Gastrocnemius medialis (tissue), 4 donors: Measurements from ENCODE around the gene RASSF8.

Experiments used
- POLR2A ChIP-seq, 2 donors: fragments of 450-650 bp; IDR thresholded peaks; one replicate each; pipeline ENCODE4 v1.6.1; 2017; ENCODE audit warnings: antibody characterized with exemption in 2 of 2, mild to moderate bottlenecking in 2 of 2, moderate library complexity in 2 of 2
- TF ChIP-seq, protein P1 (sequence below), 5 experiments: fragments of 450-650 bp in 3 of 5; fragments of 200-600 bp in 2 of 5; sonication (generic) in 2 of 5; IDR thresholded peaks in 4 of 5; conservative IDR thresholded peaks in 1 of 5; 1 replicate in 4 of 5; 2 replicates in 1 of 5; pipeline ENCODE4 v1.5.1; 2016 to 2019; ENCODE audit warnings: antibody characterized with exemption in 5 of 5, mild to moderate bottlenecking in 3 of 5, moderate library complexity in 3 of 5

GRCh38 chr12:25937096-25937495, 21.4 kb upstream of the RASSF8 start:
- TF ChIP-seq, protein P1, sequence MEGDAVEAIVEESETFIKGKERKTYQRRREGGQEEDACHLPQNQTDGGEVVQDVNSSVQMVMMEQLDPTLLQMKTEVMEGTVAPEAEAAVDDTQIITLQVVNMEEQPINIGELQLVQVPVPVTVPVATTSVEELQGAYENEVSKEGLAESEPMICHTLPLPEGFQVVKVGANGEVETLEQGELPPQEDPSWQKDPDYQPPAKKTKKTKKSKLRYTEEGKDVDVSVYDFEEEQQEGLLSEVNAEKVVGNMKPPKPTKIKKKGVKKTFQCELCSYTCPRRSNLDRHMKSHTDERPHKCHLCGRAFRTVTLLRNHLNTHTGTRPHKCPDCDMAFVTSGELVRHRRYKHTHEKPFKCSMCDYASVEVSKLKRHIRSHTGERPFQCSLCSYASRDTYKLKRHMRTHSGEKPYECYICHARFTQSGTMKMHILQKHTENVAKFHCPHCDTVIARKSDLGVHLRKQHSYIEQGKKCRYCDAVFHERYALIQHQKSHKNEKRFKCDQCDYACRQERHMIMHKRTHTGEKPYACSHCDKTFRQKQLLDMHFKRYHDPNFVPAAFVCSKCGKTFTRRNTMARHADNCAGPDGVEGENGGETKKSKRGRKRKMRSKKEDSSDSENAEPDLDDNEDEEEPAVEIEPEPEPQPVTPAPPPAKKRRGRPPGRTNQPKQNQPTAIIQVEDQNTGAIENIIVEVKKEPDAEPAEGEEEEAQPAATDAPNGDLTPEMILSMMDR (IDR thresholded peaks at IDR 0.05 in 4 of 5, conservative IDR thresholded peaks at IDR 0.05 in 1 of 5), result no peak
- no peak for TF ChIP-seq POLR2A (IDR thresholded peaks at IDR 0.05)
